HG03025 (cell line): Measurements from ENCODE around the gene C13orf42.

Source experiments
- ATAC-seq: cut with Tn5 transposase; IDR thresholded peaks from one replicate; pipeline ENCODE4 v1.9.1; 2021; ENCODE audit warnings: mild to moderate bottlenecking, moderate library complexity; ENCODE audit not compliant: unreplicated experiment, low FRiP score

Gene C13orf42

DNA sequence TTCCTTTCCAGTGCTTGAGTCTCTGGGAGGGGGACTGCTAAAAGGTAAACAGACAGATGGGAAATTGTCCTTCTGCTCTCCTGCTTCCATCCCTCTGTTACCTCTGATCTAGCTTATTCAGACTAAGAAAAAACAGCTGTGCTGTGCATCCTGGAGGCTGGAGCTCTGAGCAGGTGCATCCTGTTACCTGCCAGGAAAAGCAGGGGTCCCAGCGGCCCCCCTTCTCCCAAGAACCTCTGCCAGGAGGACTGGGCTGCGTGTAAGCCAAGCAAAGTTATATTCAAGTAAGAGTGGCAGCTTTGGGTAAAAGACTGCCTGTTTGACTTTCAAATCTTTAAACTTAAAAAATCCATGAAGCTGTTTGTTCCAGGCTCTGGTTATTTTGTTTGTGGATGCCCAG lies 75.1 kb downstream of the C13orf42 start:
- no peak for ATAC-seq

DNA sequence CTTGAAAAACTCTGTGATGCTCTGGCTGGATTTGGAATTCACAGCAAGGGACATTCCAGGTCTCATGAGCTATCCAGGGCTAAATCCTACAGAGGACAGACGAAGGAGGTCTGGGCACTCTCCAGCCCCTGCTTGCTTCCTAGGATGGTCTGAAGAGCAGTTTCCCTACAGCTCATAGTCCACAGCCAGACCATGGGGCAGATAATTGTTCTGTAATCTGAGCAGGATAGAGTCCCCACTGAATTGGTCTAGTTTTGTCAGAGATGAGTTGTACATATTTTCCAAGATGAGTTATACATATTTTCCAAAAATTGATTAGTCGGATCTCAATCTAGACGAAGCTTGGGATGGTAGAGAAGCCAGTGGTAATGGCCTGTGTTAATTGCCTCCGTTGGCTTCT lies 75.6 kb downstream of the C13orf42 start:
- no peak for ATAC-seq

DNA sequence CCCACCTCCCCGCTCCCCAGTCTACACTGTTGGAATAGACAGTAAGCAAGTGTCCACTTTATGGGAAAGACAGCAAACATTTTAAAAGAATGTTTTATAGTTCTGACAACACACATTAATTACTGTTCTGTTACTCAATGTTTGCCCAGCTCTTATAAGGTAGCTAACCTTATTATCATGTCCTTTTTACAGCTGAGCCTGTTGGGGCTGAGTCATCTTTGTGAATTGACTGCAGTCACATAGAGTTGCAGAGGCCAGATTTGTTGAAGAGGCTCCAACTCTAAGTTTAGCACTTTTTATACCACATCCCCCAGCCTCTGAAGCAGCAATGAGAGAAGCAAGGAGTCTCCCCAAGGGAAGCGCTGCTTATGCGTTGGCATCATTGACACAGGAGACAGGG lies 76.2 kb downstream of the C13orf42 start:
- no peak for ATAC-seq

DNA sequence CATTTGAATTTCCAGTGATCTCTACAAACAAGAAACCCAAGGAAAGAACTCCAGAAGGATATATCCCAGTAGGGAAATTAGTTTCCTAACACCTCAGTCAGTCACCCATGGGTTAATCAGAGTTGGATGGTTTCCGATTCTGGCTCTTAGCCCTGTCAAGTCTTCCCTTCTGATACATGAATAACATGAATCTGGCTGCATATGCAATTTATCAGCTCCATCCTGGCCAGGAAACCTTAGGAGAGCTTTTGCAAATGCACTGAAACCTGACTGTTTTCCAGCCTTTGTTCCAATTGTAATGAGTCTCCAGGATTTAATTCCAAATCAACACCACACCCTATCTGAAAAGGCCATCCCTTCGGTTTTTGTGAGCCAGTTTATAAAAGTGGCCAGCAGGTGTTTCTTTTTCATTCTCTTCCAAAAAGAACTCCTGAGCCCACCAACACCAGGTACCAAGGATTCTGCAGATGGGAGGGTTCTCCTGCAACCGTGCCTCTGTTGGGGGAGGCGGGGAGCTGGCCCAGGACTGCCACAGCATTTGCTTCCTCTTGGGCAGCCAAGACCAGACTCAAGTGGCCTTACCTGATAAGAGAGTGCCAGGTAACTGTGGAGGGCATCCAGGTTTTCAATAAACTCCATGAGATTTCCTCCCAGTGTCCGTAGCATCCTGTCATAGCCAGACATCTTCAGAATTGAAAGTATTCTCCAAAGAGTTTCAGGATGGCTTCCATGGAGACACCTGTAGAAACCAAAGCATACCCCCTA lies 77.5 kb downstream of the C13orf42 start:
- no peak for ATAC-seq

DNA sequence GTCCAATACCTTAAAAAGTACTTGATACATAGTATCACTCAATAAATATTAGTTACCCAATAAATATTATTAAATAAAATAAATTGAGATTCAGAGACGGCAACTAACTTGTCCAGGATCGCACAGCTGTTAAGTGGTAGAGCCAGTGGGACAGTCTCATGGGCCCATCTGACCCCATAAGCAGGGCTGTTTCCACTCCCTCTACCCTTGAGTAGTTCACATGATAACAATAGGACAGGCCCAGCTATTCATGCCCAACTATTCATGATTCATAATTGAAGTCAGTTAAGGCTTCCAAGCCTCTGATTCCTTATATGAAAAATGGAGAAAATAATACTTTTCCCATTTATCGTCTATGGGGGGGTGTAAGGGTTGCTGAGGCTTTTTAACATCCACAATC lies 78.2 kb downstream of the C13orf42 start:
- ATAC-seq, result no peak
